PC-9 (cell line): ENCODE data around the gene MBNL2. TPM values are rescaled to one million over a fixed set of nuclear protein-coding genes. Genes with fewer than 3 reads are reported as not detected.

Experiments used
- BruUV-seq: library from RNA; stranded (reverse); fragments of 400-500 nt; replicated peaks from 2 replicates; lab custom pipeline; 2021; lab: Mats Ljungman, UMichigan
- CTCF ChIA-PET: fragments of 300-600 bp; sonication (Branson Sonifier 250); formaldehyde crosslinking; loops from one replicate; lab custom pipeline; 2022; ENCODE audit warnings: antibody characterized with exemption; lab: Charles Lee
- POLR2A ChIA-PET: fragments of 300-600 bp; sonication (Branson Sonifier 250); formaldehyde crosslinking; loops from one replicate; lab custom pipeline; 2022; ENCODE audit warnings: antibody characterized with exemption; ENCODE audit not compliant: unreplicated experiment; lab: Charles Lee
- DNase-seq, 2 experiments: peaks; one replicate each; pipeline versions ENCODE4 v3.0.0 to v3.0.0-alpha.2; 2015 to 2022; ENCODE audit warnings: mixed read lengths in 1 of 2
- H2AFZ ChIP-seq: fragments of 200-600 bp; sonication (generic); 2 replicates; pipeline ENCODE4 v1.8.1; 2017; ENCODE audit warnings: antibody characterized with exemption
- H3F3A ChIP-seq: fragments of 200-600 bp; sonication (generic); 2 replicates; pipeline ENCODE4 v1.8.1; 2017; ENCODE audit warnings: antibody characterized with exemption, mild to moderate bottlenecking, low read depth; ENCODE audit not compliant: insufficient read depth
- H3K27ac ChIP-seq: fragments of 200-600 bp; sonication (generic); 2 replicates; pipeline ENCODE4 v1.6.1; 2016; ENCODE audit warnings: mixed run types
- H3K27me3 ChIP-seq: fragments of 200-600 bp; sonication (generic); 2 replicates; pipeline ENCODE4 v1.6.1; 2016; ENCODE audit warnings: low read depth, mixed run types; ENCODE audit not compliant: insufficient read depth
- H3K36me3 ChIP-seq: fragments of 200-600 bp; sonication (generic); 2 replicates; pipeline ENCODE4 v1.6.1; 2016; ENCODE audit warnings: low read depth, mixed run types
- H3K4me1 ChIP-seq: fragments of 200-600 bp; sonication (generic); replicated peaks from 2 replicates; pipeline ENCODE4 v1.6.1; 2016; ENCODE audit warnings: mixed run types; ENCODE audit not compliant: insufficient read depth
- H3K4me2 ChIP-seq: fragments of 200-600 bp; sonication (generic); 2 replicates; pipeline ENCODE4 v1.6.1; 2017; ENCODE audit warnings: mixed run types
- H3K4me3 ChIP-seq: fragments of 200-600 bp; sonication (generic); 2 replicates; pipeline ENCODE4 v1.6.1; 2016; ENCODE audit warnings: mixed run types
- H3K79me2 ChIP-seq: fragments of 200-600 bp; sonication (generic); 2 replicates; pipeline ENCODE4 v1.6.1; 2017; ENCODE audit warnings: low read depth, mixed run types
- H3K9me2 ChIP-seq: fragments of 200-600 bp; sonication (generic); 2 replicates; pipeline ENCODE4 v1.8.1; 2017; ENCODE audit warnings: mild to moderate bottlenecking; ENCODE audit not compliant: insufficient read depth
- H3K9me3 ChIP-seq: fragments of 200-600 bp; sonication (generic); 2 replicates; pipeline ENCODE4 v1.8.1; 2016; ENCODE audit warnings: low read depth; ENCODE audit not compliant: insufficient read depth
- H4K20me1 ChIP-seq: fragments of 200-600 bp; sonication (generic); 2 replicates; pipeline ENCODE4 v1.8.1; 2017; ENCODE audit not compliant: insufficient read depth
- CTCF ChIP-seq: fragments of 200-600 bp; sonication (generic); conservative IDR thresholded peaks from 2 replicates; pipeline ENCODE4 v1.6.1; 2017; ENCODE audit warnings: mixed run types, antibody characterized with exemption, mild to moderate bottlenecking, moderate library complexity
- EZH2 ChIP-seq: fragments of 200-600 bp; sonication (generic); IDR thresholded peaks from 2 replicates; pipeline ENCODE4 v1.8.0; 2017; ENCODE audit warnings: antibody characterized with exemption, low read depth
- intact Hi-C: fragments of 100-400 bp; cut with micrococcal nuclease; formaldehyde crosslinking; loops from one replicate; pipeline ENCODE4 v1.10.0; 2022; ENCODE audit not compliant: unreplicated experiment
- total RNA-seq: library from RNA; stranded (reverse); gene quantifications from 2 replicates; pipeline ENCODE4 v1.2.3, GENCODE V29; 2021

The MBNL2 gene
- total RNA-seq, 1 experiment from 2014 or later, result 91.3 TPM

DNA sequence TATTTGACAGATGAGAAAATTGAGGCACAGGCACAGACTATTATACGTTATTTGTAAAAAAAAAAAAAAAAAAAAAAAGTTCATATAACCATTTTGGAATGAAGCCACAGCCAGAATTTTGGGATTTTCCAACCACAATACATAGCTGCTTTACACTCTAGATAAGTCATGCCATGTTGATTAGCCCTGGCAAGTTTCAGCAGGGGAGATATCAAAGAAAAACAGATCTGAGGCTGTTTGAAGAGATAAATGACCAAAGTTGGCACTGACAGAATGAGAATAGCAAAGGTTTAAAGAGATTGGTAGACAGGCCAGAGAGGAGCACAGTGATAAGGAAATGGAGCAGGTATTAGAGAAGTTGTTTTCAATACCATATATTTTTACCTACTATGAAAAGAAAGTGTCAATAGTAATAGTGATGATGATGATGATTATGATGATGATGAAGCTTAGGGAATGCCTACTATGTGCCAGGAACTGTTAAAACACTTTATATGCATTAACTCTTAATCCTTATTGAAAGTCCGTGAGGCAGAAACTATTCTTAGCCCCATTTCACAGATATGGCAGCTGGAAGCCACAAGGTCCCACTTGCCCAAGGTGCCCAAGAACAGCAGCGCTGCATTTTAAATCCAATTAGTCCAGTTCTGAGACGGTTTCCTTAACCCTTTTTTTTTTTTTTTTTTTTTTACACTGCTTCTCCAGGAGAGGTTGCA, 105.5 kb downstream of the MBNL2 start:
- no peaks in the 10 kb centered on the region for H3K27me3 ChIP-seq
- no TSS peak for BruUV-seq
- H3K79me2 ChIP-seq, result peaks cover 90% of the 10 kb centered on the region
- no peak overlapping the region for H2AFZ ChIP-seq
- H3K4me1 ChIP-seq, result no peaks in the 10 kb centered on the region
- no peaks in the 10 kb centered on the region for H3K9me2 ChIP-seq
- no peak for DNase-seq
- H3K9me3 ChIP-seq, result no peaks in the 10 kb centered on the region
- H3K27ac ChIP-seq, result no peak overlapping the region
- no peak for TF ChIP-seq CTCF
- no peak for TF ChIP-seq EZH2
- H3K36me3 ChIP-seq, result peaks cover 56% of the 10 kb centered on the region
- H4K20me1 ChIP-seq, result peaks cover 89% of the 10 kb centered on the region
- POLR2A ChIA-PET, result no interaction called here
- CTCF ChIA-PET, result interaction anchor here (0.6 to 0.7 kb wide), 2 partner anchors 10 to 160 kb away, joined by 6 to 9 read pairs; no protein-coding TSS in a partner anchor
- no peak overlapping the region for H3K4me2 ChIP-seq
- no peak overlapping the region for H3K4me3 ChIP-seq
- intact Hi-C loops, result no loop called here
- H3F3A ChIP-seq, result peaks cover 64% of the 10 kb centered on the region

GRCh38 chr13:97328222-97328790, 106.2 kb downstream of the MBNL2 start:
- H3K27me3 ChIP-seq, result no peaks in the 10 kb centered on the region
- no peak overlapping the region for H2AFZ ChIP-seq
- H3K79me2 ChIP-seq, result peaks cover 90% of the 10 kb centered on the region
- H3K9me2 ChIP-seq, result no peaks in the 10 kb centered on the region
- no TSS peak for BruUV-seq
- ChIA-PET CTCF (interaction anchor here (0.7 kb wide), 1 partner anchor 11 kb away, joined by 9 read pairs; no protein-coding TSS in a partner anchor), POLR2A (no interaction called here)
- no peak overlapping the region for H3K4me2 ChIP-seq
- H3K27ac ChIP-seq, result 0 out of 2 replicates have a peak overlapping the region, but pooled peaks have one; percentile 9
- no peaks in the 10 kb centered on the region for H3K9me3 ChIP-seq
- no peaks in the 10 kb centered on the region for H3K4me1 ChIP-seq
- peaks cover 88% of the 10 kb centered on the region for H4K20me1 ChIP-seq
- peak in 1 of 2 experiments; percentile 13 for DNase-seq
- no peak overlapping the region for H3K4me3 ChIP-seq
- no peak for TF ChIP-seq CTCF
- TF ChIP-seq EZH2, result no peak
- intact Hi-C loops, result no loop called here
- H3K36me3 ChIP-seq, result peaks cover 62% of the 10 kb centered on the region
- peaks cover 68% of the 10 kb centered on the region for H3F3A ChIP-seq

- peaks cover 68% of the 10 kb centered on the region for H3F3A ChIP-seq
- H3K79me2 ChIP-seq, result peaks cover 85% of the 10 kb centered on the region
- no peak for TF ChIP-seq EZH2
- TF ChIP-seq CTCF, result no peak
- peaks cover 63% of the 10 kb centered on the region for H3K36me3 ChIP-seq
- BruUV-seq, result no TSS peak
- intact Hi-C loops, result no loop called here
- H3K27ac ChIP-seq, result no peak overlapping the region
- ChIA-PET POLR2A (no interaction called here), CTCF (no interaction called here)
- DNase-seq, result no peak
- no peaks in the 10 kb centered on the region for H3K9me3 ChIP-seq
- no peaks in the 10 kb centered on the region for H3K9me2 ChIP-seq
- no peaks in the 10 kb centered on the region for H3K4me1 ChIP-seq
- H3K4me3 ChIP-seq, result no peak overlapping the region
- no peaks in the 10 kb centered on the region for H3K27me3 ChIP-seq
- peaks cover 82% of the 10 kb centered on the region for H4K20me1 ChIP-seq
- H2AFZ ChIP-seq, result no peak overlapping the region
- H3K4me2 ChIP-seq, result no peak overlapping the region
Observed at GRCh38 chr13:97329331-97329730, 107.2 kb downstream of the MBNL2 start.
